Erythroblast (primary cell): ENCODE data around the gene KDM2A.

Experiments used
- DNase-seq, 2 experiments: peaks; one replicate each; lab custom pipeline; 2025; lab: John Stamatoyannopoulos, UW
- GATA1 ChIP-seq: IDR thresholded peaks from 2 replicates; pipeline ENCODE4 v1.6.1; 2011; ENCODE audit warnings: low read depth, mild to moderate bottlenecking, control low read depth, low read length, moderate library complexity
- POLR2A ChIP-seq: IDR thresholded peaks from 2 replicates; pipeline ENCODE4 v1.6.1; 2011; ENCODE audit warnings: mild to moderate bottlenecking, low read length

KDM2A gene

DNA sequence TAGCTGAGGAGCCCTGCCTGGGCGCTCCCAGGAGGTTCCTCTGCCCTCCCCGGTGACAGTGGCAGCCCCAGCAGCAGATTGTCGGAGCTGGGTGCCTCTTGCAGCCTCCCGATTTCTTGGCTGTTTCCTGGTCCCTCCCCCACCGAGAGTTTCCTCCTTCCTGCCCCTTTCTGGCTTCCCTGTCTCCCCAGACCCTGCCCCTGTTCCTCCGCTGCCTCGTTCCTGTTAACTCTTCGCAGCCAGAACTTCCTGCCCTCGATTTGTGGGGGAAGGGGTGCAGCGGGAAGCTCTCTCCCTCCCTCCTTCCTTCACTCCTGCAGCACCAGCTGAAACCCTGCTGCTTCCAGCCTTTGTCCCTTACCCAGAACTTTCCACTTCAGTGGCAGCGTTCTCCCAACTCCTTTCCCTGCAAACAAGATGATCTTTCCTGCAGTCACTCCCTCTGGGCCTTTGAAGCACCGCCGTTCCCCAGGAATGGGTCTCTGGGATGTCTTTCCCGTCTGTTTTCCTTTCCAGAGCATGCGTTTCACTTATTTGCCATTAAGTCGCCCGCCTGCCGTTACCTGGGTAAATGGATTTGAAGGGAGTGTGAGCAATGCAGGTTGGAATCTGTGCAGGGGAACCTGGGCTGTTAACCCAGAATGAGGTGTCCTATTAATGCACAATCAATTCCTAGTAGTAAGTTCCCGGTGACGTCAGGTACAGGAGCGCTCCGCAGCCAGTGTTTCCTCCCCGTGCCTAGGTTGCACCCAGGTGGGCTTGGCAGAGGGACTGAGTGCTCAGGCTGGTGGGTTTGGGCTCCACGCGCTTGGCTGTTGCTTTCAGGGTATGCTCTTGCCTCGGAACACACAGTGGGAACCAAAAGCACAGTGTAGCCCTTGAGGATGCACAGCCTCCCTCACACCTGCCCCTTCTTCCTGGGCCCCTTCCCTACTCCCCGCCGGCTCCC lies 151.5 kb downstream of the KDM2A start:
- TF ChIP-seq GATA1, result no peak
- no peak for TF ChIP-seq POLR2A
- DNase-seq, result no peak

DNA sequence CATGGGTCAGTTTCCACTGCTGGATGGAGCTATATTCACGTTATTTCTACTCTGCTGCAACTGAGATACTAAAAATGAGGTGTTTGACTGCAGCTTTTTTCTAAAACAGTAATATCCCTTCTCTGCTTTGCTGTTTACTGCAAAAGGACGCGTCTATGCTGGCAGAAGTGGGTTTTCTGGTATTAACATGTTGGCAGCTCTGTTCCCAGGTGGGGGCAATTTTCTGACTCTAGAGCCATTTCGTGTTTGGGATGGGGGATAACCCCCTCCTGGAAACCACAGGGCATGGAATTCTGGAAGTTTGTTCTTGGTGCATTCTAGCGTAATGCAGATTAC lies 152.1 kb downstream of the KDM2A start:
- no peak for DNase-seq
- TF ChIP-seq GATA1 (no peak), POLR2A (no peak)

DNA sequence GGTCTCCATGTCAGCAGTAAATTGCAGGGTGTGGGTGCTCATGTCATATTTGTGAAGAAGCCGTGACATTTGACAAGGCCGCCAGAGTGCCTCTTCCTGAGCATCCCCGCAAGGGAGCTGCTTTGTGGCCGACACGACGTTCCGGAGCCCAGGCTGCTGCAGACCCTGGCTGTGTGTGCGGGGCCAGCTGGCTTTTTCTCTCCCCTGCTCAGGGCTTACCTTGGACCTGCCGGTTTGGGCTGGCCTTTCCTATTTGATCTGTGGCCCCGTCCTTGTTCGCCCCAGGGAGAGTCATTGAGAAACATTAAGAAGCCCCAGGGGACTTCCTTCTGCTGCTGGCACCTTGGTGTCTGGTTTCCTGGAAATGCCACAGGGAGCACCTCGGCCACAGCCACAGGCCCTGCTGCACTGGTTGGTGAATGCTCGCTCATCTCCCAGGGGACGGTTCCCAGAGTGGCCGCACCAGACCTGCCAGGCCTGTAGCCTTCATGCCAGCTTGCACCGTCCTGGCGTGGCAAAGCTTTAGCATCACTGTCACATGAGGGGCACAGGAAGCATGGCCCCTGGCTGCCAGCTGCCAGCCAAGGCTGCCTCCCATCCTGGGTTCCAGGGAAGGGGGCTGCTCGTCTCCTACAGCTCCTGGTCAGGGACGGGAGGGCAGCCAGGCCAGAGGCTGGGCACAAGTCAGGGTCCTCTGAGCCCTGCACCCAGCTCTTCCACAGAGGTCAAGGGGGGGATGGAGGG lies 152.7 kb downstream of the KDM2A start:
- no peak for DNase-seq

DNA sequence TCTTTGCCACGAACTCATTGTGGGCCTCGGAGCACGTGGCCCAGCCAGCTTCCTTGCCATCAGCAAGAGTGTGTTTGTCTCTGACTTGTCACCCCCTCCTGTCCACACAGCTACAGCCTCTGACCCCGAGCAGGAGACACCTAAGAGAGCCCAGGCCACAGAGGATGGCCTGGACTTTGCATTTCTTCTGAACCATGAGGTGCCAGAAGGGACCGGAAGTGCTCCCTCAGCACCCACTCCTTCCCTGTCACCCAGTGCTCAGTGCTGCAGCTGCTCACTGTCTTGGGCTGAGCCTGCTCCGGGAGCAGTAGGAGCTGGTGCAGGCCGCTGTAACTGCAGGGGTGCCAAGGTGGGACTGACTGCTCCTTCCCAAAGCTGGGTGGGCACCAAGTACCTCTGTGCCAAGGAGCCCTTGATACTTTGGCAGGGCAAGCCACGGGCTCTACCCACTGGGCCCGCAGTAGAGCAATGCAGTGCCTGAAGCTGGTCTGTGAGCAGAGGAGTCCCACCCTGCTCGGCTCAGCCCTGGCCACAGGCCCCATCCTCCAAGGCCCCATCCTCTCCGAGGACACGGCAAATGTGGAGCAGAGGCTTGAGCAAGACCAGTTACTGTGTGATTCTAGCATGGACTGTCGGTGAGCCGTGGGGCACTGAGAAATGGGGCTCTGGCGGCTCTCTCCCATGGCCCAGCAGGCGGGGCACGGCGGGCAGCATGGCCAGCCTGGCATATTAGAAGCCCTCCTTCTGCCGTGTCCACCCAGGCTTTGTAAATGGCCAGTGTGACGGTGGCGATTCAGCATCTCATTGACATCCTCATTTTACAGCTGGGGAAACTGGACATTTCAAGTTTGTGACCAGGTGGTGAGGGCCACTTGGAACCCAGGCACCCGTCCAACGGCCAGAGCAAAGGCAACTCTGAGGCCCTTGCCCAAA lies 153.5 kb downstream of the KDM2A start:
- TF ChIP-seq POLR2A (no peak), GATA1 (no peak)
- DNase-seq, result no peak

More for the DNA sequence above, 152.7 kb downstream of the KDM2A start:
- TF ChIP-seq GATA1, result no peak
- no peak for TF ChIP-seq POLR2A

DNA sequence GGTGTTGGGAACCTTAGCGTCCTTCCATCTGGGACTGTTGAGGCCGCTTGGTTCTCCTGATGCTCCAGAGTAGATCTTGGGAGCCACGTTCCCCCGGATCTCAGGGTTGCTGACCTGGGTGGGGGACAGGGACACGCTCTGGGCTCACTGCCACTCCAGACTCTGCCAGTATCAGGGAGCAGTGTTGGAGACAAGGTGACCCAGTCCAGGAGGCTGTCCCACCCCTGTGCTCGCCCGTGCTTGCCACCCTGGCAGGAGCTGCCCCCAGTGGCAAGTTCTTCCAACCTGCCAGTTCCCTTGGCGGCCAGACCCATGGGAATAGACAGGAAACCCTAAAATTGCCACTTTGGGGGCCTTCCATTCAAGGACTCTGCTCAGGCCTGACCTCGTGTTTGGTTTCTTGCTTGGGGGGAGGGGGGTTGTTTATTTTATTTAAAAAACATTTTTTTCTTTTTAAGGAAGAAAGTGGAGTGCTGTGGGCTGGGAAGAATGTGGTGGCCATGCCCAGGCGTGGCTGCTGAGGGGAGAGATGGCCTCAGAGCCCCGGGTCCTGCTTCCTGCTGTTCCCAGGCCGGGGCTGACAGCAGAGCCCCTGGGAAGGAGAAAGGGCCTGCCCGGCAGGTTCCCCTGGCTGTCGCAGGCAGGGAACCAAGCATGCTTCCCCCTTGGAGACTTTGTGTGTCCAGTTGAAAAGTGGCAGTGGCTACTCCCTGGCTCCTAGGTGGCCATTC lies 154.4 kb downstream of the KDM2A start:
- DNase-seq, result no peak

DNA sequence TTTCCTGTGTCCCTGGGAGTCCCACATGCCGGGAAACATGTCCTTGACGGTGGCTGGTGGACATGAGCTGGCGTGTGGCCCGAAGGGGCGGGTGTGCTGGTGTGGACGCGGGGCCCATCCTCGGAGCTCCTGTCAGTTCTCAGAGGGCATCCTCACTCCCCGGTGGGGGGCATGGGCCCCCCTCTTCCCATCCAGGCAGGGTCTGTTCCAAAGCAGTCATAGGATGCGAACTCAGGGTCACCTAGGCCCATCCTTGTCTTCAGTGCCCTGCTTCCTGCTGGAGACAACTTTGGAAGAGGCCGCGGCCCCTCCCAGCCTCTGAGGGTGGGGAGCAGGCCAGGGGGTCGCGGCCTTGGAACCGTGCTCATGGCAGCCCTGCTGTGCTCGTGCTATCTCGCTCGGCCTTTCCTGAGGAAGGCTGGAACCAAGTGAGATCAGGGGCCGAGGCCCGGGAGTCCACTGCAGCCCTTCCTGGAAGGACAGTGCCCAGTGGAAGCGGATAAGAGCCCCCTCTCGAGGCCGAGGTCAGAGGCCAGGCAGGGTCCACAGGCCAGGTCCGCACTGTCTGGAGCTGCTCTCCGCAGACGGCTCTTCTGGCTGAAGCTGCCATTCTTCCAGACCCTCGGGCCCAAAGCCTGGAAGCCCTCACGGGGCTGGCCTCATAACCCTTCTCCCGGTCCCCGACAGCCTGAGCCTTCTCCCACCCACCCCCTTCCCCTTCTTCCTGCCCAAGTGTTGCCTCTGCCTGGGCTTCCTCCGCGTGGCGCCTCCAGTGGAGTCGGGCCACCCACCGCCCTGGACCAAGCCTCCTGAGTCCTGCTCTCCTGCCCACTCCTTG lies 155.9 kb downstream of the KDM2A start:
- no peak for DNase-seq
- no peak for TF ChIP-seq POLR2A
- no peak for TF ChIP-seq GATA1

More for the DNA sequence above, 154.4 kb downstream of the KDM2A start:
- TF ChIP-seq POLR2A, result no peak
- TF ChIP-seq GATA1, result no peak

DNA sequence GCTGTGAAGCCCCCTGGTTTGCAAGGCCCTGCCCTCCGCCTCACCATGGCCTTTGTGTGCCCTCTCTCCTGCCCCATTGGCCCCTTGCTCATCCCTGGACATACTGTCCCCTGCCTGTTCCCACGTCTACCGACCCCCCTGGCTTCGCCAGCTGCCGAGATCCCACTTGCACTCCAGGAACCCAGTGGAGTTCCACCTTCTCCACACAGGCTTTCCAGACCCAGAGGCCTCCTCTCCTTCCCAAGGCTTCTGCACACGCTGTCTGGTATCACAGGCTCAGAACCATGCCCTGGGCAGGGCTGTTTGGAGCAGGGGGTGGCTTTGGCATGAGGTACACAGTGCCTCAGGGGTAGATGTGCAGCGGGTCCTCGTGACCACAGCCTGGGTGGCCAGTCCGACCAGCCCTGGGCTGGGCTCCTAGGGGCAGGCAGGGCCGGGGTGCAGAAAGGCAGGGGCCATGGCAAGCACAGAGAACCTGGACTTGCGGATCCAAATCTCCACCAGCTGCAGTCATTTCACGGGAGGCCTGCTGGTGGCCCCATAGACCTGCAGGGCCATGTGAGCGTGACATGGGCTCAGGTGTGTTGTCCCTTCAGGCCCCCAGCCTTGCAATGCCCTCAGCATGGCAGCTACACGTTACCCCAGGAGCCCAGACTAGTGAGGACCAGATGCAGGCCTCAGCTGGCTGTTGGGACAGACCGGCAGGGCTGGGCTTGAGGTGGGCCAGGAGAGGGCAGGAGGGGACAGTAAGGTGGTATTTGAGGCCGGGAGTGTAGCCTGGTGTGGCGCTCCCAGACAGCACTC lies 156.7 kb downstream of the KDM2A start:
- peak in 1 of 2 experiments; percentile 44 for DNase-seq
- TF ChIP-seq POLR2A (no peak), GATA1 (no peak)

DNA sequence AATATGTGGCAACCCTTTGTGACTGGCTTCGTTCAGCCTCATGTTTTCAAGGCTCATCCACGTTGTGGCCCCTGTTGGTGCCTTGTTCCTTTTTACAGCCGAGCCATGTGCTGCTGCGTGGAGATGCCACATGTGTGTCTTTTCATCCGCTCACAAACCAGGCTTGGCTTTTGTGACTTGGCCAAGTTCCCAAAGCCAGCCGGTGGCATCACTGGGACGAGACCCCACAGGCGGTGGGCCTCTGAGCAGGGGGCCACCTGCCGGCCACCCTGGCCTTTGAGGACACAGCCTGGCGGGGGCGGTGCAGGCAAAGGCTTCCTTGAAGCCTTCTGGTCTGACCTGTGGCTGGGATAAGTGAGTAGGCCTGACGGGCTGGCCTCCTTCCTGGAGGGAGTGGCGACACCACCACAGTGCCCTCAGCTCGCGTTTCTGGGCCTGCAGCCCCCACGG lies 157.7 kb downstream of the KDM2A start:
- TF ChIP-seq GATA1, result no peak
- no peak for TF ChIP-seq POLR2A
- peak; percentile 72 to 76 for DNase-seq

DNA sequence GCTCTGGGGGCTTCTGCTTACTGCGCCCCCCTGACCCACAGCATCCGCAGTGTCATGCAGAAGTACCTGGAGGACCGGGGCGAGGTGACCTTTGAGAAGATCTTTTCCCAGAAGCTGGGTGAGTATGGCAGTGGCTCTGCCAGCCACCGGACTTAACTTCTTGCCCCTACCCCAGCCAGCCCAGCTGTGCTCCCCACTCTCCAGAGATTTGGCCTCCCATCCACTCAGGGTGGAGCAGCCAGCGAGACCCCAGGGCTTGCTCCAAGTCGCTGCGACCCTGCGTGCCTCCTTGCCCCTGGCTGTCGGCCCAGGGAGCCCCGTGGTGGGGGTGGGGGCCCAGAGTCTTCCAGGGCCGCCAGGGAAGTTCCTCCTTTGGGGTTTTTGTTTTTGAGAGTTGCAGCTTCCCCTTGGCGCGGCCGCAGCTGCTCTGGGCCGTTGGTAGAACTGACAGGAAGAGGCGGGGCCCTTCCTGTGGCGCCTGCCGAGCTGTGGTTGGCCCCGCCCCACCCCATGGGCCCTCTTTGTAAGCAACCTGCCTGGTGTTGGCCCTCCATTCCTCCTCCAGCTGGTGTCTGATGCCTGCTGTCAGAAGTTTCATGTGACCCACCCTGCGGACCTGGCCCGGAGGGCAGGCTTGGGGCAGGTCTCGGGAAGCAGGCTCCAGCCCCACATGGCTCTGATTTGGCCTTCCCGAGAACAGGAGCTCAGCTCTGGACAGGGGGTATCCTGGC lies 158.3 kb downstream of the KDM2A start:
- TF ChIP-seq POLR2A (peak; percentile 77), GATA1 (no peak)
- peak; percentile 87 to 89 for DNase-seq

DNA sequence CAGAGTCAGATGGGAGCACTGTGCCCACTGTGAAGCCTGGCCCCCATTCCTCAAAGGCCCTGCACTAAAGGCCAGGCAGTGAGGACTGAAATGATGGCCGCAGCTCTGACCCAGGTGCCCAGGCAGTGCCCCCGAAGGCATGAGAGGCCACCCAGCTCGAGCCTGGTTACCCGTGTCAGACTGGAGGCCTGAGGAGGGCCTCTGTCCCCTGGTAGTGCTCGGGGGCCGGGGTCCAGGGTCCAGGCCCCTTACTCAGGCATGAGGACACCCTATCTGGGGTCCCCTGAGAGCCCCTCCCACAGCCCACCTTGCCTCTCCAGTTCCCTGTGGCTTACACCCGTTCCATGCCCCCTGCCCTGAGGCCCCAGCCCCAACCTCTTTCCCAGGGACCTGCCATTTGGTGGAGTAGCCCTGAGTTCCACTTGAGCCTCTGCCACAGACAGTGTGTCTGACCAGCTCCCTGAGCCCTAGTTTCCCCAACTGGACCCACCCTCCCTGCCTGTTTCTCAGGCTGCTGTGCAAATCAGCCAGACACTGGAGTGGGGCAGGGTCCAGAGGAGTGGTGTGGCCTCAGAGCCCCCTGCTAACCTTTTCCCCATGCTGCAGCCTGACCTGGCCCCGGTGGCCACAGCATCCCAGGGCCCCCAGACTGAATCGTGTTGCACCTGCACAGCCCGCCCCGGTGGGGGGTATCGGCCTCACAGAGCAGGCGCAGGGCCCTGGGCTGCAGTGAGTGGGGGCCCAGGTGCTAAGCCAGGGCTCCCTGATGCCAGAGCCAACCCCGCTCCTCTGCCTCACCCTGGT lies 159.3 kb downstream of the KDM2A start:
- DNase-seq, result no peak
- no peak for TF ChIP-seq POLR2A
- no peak for TF ChIP-seq GATA1
